HCT116 (cell line): ENCODE measurements around the gene BNIP1.

Experiments
- EZH2 ChIP-seq: fragments of 200-600 bp; sonication (generic); IDR thresholded peaks from 2 replicates; pipeline ENCODE4 v1.6.1; 2017; ENCODE audit warnings: antibody characterized with exemption, mixed run types
- POLR2A ChIP-seq: IDR thresholded peaks from 2 replicates; pipeline ENCODE4 v1.7.0; 2011; ENCODE audit warnings: borderline replicate concordance; ENCODE audit not compliant: insufficient read depth, insufficient read length; ENCODE audit errors: extremely low read depth
- POLR2AphosphoS5 ChIP-seq: IDR thresholded peaks from 2 replicates; pipeline ENCODE4 v1.6.1; 2011; ENCODE audit warnings: mild to moderate bottlenecking, low read depth, low read length, moderate library complexity
- ZFX ChIP-seq: fragments of 450-650 bp; IDR thresholded peaks from 2 replicates; pipeline ENCODE4 v1.6.1; 2017
- TF ChIP-seq, protein P1 (sequence below), 3 experiments: fragments of 200-600 bp in 1 of 3; sonication (generic) in 1 of 3; IDR thresholded peaks in 2 of 3; conservative IDR thresholded peaks in 1 of 3; 2 replicates each; pipeline ENCODE4 v1.5.1; 2012 to 2017; ENCODE audit warnings: low read depth in 2 of 3, low read length in 2 of 3, antibody characterized with exemption in 1 of 3, borderline replicate concordance in 1 of 3, control low read depth in 1 of 3, mild to moderate bottlenecking in 1 of 3, mixed read lengths in 1 of 3, mixed run types in 1 of 3, moderate library complexity in 1 of 3; ENCODE audit not compliant: insufficient read depth in 1 of 3
- TF ChIP-seq, protein P2 (sequence below): IDR thresholded peaks from 2 replicates; pipeline ENCODE4 v1.6.1; 2012; ENCODE audit warnings: low read depth

DNA sequence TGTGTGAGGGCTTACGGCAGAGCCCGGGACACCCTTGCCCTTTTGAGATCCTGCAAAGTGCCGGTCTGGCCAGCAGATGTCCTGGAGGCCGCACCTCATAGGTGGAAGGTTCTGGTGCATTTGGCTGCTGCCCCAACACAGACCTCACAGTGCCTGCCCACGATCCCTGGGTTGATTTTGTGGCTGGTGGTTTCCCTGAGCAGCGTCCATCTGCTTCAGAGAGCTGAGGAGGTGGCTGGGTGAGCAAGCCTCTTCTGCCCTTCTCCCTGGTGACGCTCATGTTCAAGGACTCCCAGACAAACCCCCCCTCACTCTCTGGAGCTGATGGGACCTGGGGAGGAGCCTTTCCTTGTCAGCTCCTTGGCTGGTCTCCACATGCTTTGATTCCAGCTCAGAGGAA is 18.9 kb downstream of the BNIP1 start:
- TF ChIP-seq POLR2AphosphoS5 (no peak), ZFX (no peak), POLR2A (no peak), EZH2 (no peak)
- TF ChIP-seq, protein P1, sequence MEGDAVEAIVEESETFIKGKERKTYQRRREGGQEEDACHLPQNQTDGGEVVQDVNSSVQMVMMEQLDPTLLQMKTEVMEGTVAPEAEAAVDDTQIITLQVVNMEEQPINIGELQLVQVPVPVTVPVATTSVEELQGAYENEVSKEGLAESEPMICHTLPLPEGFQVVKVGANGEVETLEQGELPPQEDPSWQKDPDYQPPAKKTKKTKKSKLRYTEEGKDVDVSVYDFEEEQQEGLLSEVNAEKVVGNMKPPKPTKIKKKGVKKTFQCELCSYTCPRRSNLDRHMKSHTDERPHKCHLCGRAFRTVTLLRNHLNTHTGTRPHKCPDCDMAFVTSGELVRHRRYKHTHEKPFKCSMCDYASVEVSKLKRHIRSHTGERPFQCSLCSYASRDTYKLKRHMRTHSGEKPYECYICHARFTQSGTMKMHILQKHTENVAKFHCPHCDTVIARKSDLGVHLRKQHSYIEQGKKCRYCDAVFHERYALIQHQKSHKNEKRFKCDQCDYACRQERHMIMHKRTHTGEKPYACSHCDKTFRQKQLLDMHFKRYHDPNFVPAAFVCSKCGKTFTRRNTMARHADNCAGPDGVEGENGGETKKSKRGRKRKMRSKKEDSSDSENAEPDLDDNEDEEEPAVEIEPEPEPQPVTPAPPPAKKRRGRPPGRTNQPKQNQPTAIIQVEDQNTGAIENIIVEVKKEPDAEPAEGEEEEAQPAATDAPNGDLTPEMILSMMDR (IDR thresholded peaks at IDR 0.05 in 2 of 3, conservative IDR thresholded peaks at IDR 0.05 in 1 of 3; ENCODE audit: borderline replicate concordance in 1 of 3, insufficient read depth in 1 of 3, low read depth in 2 of 3, low read length in 2 of 3), result no peak
- TF ChIP-seq, protein P2, sequence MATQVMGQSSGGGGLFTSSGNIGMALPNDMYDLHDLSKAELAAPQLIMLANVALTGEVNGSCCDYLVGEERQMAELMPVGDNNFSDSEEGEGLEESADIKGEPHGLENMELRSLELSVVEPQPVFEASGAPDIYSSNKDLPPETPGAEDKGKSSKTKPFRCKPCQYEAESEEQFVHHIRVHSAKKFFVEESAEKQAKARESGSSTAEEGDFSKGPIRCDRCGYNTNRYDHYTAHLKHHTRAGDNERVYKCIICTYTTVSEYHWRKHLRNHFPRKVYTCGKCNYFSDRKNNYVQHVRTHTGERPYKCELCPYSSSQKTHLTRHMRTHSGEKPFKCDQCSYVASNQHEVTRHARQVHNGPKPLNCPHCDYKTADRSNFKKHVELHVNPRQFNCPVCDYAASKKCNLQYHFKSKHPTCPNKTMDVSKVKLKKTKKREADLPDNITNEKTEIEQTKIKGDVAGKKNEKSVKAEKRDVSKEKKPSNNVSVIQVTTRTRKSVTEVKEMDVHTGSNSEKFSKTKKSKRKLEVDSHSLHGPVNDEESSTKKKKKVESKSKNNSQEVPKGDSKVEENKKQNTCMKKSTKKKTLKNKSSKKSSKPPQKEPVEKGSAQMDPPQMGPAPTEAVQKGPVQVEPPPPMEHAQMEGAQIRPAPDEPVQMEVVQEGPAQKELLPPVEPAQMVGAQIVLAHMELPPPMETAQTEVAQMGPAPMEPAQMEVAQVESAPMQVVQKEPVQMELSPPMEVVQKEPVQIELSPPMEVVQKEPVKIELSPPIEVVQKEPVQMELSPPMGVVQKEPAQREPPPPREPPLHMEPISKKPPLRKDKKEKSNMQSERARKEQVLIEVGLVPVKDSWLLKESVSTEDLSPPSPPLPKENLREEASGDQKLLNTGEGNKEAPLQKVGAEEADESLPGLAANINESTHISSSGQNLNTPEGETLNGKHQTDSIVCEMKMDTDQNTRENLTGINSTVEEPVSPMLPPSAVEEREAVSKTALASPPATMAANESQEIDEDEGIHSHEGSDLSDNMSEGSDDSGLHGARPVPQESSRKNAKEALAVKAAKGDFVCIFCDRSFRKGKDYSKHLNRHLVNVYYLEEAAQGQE, result no peak
